Stimulated activated CD4-positive, alpha-beta T cell treated with anti-CD3 and anti-CD28 coated beads, Interleukin-15, amount 100 ng/mL, for 48 hours (primary cell): ENCODE measurements around the gene AFAP1.

ENCODE experiments used
- DNase-seq, 2 donors: peaks; one replicate each; pipeline ENCODE4 v3.0.0-alpha.2; 2020; ENCODE audit warnings: low read depth in 2 of 2

The AFAP1 gene

DNA sequence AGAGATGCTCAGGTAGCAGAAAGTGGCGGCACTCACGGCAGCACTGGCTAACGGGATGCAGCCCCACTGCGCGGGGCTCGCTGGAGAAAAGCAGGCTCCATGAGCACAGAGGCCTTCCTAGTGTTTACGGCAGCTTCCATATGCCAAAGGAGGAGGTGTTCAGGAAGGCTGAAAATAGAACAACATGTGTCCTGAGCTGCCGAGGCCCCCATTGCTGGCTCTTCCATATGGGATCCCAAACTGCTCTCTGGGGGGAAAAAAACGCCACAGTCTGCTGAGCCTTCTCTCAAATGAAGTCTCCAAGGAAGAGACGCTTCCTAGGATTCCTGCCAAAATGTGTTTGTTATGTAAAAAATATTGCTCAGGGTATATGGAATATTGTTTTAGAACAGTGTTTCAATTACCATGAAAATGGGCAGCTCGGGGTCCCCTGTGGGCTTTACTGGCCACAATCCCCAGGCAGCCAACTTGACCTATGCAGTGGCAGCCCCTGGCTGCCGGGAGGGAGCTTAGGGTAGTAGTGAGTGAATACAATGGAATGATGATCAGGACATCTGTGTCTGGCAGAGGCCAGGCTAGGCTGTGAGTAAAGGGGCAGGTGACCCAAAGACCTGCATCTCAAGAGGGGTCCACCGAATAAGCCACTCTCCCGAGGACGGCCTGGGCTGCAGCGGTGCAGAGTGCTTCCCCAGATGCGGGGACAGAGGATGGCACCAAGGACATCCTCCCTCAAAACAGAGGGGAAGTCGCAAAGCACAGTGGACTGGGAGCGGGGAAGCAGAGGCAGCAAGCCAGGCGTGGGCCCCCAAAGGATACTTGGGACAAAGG, 170.1 kb downstream of the AFAP1 start:
- DNase-seq, result no peak

DNA sequence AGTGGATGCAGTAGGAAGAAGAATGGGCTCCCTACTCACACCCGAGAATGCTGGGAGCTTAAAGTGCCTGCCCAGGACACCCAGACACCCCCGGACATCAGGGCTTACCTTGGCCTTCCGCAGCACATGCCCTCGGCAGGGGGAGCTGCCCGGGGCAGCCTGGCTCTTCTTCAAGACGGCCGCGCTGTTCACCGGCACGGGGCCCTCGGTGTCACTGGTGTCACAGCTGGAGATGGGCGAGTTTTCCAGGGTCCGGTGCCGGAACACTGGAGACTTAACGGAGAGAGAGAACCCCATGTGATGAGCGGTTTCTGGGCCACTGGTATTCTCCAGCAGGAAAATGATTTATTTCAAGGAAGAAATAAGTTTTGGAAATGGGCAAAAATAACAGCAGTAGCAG, 170.9 kb downstream of the AFAP1 start:
- DNase-seq, result no peak

DNA sequence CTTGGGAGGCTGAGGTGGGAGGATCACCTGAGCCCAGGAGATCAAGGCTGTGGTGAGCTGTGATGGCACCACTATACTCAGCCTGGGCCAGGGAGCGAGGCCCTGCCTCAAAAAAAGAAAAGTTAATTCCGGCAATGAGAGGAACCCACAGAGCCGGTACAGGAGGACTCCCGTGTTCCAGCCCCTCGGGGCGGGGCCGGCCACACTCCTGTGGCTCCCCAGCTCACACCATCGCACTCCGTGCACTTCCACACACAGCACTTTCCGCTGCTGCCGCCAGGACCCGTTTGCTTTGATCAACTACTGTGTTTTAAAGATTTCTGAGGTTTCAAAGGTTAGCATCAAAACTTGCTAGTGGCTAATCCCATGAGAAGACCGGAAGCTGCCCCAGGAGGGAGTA, 171.7 kb downstream of the AFAP1 start:
- DNase-seq, result no peak

DNA sequence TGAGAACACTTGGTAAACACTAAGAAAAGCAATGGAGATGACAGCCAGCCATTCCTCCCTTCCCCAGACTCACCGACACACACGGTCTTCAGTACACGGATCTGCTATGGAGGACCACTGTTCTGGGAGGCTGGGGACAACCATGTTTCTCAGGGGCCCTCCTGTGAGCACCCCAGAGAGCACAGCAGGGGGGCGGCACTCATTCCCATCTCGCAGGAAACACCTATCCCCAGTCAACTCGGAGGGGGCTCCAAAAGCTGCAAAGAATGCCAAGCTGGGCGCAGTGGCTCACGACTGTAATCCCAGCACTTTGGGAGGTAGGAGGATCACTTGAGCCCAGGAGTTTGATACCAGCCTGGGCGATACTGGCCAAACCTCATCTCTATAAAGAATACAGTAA, 172.1 kb downstream of the AFAP1 start:
- DNase-seq, result no peak

DNA sequence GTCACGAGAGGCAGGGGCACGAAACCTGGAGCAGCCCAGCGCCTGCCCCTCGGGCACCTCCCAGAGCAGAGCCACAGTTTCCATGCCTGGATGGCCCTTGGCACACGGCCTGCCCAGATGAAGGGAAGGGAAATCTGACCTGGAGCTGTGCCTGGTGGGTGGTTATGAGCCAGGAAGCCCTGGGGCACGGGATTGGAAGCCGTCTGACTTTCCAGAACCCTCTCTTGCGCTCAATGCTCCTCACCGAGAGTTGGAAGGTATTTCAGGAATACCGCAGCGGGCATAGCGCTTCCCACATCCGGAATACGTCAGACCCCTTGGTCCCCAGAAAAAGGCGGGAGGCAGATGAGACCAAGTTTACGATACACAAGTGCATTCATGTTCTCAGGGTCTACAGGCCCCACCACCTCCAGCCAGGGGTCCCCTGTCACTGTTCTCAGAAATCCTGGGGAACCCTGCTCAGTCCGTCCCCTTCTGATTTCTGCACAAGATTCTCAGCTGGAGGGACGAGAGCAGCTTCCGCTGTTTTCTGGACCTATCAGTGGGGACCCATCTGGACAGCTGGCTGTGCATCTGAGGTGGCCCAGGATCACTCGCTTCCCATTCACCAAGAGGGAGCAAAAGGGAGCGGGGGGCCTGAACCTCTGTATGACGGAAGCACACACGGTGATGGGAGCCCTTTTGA, 172.9 kb downstream of the AFAP1 start:
- no peak for DNase-seq

DNA sequence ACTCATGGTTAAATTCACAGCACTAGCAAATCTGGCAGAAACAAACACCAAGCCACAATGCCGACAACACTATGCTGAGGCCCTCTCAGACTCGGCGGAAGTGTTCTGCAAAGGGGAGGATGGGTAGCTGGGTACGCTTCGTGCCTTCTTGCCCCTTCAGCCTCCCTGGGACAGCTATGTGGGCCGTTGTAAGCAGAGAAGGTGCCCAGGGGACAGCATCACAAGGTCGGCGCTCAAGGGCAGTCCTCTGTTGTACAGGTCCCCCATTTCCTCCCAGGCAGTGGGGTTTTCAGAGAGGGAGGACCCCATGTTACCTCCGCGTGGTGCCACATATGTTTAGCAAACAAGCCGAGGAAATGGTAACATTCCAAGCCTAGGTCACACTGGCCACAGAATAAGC, 173.6 kb downstream of the AFAP1 start:
- no peak for DNase-seq

DNA sequence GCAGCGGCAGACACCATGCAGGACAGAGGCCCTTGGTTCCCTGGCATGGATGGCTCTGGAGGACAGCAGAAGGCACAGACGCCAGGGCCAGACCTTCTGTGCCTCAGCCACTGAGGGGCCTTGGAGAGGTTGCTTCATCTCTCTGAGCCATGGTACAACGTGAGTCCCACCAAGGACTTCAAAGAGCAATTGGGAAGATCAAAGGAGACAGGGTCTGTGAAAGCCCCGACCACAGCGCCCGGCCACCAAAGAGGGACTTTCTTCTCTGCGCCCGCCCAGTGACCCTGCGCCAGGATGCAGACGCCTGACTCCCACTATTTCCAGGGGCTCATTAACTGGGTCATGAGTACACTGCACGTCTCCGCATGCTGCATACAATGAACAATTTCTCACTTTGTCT, 174.0 kb downstream of the AFAP1 start:
- no peak for DNase-seq

DNA sequence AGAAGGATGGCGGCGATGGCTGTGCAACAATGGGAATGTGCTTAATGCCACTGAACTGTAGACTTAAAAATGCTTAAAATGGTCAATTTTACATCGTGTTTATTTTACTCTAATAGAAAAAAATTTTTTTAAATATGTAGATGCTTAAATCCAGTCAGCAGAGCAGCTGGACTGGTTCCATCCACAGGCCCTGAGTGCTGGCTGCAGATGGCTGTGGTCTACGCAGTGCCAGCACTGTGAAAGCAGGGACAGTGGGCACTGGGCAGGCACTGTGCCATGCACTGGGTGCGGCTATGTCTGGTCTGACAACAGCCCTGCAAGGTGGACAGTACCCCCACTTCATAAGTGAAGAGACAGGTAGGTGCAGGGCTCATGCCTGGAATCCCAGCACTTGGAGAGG, 175.2 kb downstream of the AFAP1 start:
- DNase-seq, result no peak

DNA sequence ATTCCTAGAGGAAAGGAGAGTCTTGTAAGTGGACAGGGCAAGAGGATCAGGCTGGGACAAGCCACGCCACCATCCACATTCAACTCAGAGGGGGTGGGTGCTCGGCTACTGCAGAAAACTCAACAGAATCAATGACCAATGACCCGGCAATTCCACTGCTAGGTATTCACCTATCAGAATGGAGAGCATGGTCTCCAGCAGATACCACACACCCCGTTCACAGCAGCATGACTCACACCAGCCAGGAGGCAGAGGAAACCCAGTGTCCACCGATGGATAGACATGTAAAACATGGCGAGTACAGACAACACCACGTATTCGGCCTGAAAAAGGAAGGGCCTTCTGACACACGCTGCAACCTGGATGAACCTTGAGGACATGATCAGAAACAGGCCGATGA, 175.9 kb downstream of the AFAP1 start:
- DNase-seq, result no peak

DNA sequence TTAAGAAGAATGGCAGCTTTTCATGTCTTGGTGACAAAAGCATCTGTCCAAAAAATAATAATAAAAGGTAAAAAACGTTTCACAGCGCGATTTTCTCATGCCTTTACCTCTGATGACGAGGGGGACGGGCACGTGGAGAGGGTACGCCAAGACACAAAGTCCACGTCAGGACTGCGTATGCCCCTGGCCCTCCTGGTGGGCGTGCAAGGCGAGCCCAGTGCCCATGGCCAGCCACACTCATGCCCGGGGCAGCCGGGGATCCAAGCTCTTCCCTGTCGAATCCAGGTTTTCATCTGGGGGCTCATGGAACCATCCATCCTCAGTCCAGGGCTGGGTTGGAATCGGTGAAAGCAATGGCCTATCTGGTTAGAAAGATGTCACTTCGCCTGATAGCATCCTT, 176.6 kb downstream of the AFAP1 start:
- no peak for DNase-seq

DNA sequence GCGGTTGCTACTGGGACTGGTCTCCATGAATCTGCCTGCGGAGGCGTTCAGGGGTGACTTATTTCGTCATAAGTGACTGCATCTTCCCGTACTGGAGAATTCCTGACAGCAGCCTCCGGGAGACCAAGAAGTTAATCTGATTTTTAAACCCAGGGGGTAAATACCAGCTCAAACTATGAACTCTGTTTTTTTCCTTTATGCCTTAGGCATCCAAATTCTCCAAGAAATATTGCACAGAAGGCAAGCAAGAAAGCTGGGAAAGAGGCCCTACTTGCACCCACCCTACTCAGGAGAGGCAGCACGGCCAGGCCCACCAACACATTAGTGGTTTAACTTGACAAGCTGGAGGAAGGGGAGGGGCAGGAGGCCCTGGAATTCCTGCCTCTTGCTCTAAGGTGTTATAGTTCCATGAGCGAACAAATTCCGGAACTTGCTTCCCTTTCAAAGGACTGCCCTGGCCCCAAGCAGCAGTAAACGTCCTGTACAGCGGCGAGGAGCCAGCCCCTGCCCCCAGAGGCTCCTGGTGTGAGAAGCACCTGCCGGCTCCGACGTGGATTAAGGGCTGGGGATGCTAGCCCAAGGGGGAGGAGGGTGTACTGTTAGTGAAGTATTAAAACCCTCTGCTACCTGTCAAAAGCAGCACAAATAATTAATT, 177.2 kb downstream of the AFAP1 start:
- no peak for DNase-seq

DNA sequence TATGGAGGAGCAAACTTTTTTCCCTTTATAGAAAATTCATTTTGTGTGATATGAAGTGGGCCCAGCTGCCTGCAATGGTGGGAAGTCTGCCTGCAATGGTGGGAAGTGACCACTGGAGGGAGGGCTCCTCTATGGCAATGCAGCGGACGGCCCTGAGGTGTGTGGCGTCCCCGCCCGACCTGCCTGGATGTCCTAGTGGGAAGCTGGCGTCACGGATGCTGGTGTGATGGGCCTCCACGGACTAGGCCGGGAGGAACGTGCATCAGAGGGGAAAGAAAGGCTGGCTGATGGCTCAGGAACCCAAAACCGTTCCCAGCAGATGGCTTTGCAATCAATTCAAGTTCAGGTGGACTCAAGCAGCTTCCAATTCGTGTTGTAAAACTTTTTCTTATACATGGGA, 177.9 kb downstream of the AFAP1 start:
- peak; percentile 31 to 41 for DNase-seq

DNA sequence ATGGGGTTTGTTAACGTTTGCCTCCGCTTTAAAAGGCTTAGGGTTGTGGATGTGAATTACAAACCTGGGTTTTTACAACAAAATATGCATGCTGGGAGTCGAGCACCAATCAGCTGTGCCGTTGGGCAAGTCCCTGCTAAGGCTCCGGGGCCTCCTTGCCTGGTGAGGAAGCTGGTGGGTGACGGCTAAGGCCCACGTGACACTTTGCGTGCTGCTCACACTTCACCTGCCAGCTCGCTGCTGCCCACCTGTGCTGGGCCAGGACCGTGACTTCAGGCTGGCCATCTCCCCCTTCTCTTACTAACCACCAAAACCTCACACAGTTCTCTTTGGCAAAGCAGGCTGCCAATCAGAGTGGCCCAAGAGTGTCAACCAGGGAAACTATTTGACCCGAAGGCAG, 178.3 kb downstream of the AFAP1 start:
- DNase-seq, result no peak

DNA sequence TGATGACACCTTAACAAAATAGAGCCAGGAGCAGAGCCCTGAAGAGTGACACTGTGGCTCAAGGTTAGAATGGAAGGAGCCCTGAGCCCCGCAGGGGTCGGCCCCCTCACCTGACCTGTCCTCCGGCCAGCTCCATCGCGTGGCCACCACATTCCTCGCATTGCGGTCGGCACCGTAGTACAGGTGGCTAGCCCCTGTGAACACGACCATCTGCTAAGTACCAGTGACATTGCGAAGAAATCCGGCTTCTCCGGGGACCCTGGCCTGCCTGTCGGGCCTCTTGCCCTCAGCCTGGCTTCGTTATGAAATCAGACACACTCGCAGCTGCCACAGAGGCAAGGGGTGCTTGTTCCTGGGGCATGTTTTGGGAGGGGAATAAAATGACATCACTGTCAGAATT, 179.0 kb downstream of the AFAP1 start:
- no peak for DNase-seq

DNA sequence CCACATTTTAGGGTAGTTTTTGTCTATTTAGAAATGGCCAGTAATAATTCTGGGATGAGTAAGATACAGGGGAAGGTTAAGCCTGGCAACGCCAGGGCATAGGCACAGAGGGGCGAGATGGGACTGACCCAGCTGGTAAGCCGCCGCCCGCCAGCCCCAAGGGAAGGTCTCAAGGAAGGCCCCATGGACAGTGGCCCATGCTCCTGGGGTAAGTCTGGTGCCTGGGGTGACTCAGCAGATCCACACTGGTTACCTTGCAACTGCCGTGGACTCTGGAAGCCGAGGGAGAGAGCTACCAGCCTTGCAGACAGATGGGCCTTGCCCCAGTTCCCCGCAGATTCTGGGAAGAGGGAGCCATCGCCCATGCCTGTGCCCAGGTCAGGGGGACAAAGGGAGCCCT, 179.4 kb downstream of the AFAP1 start:
- DNase-seq, result no peak

DNA sequence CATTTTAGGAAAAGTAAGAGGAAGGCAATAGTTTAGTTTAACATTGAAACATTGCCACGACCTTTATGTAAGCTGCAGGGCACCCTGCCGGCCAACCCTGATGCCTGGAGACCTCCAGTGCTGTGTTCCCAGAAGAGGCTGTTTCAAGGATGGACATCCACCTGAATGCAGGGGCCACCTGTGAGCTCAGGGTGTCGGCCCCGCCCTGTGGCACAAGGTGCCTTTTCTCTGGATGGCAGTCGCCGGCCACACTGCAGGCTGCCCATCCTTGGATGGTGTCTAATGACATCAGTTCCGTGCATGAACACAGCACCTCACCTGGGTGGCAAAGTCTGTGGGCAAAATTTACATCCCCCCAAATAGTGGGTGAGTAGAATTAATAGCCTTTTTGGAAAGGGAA, 180.0 kb downstream of the AFAP1 start:
- no peak for DNase-seq

DNA sequence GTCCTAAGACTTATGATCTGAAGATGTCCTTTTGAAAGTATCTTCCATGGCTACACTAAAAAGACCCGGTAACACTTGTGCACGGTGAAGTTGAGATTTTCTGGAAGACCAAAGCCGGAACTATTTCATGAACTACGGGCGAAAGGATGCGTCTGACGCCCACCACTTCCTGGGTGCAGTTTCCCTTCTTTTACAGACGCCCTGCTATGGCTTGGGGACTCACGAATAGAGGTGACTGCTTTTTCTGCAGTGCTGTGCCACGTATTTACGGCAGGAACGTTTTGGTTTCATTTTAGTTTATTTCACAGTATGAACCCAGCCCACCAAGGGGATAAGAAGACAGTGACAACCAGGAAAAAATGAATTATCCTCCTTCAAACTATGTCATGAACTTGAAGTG, 180.4 kb downstream of the AFAP1 start:
- DNase-seq, result peak; percentile 47 to 57

DNA sequence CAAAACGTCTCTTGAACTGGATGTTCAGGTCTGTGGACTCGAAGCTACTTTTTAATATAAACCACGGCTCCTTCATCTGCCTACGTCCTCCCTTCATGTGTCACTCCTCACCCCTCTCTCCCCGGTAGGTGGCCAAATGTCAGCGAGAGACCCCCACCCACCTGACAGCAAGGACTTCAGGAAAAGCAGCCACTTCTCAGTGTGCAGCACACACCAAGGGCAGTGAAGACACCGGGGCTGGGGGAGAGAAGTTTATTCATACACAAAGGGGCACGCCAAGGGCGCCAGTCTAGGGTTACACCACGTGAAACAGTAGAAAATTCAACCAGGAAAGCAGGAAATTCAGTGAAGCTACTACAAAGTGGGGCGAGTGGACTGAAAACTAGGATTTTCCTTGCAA, 181.2 kb downstream of the AFAP1 start:
- DNase-seq, result no peak

DNA sequence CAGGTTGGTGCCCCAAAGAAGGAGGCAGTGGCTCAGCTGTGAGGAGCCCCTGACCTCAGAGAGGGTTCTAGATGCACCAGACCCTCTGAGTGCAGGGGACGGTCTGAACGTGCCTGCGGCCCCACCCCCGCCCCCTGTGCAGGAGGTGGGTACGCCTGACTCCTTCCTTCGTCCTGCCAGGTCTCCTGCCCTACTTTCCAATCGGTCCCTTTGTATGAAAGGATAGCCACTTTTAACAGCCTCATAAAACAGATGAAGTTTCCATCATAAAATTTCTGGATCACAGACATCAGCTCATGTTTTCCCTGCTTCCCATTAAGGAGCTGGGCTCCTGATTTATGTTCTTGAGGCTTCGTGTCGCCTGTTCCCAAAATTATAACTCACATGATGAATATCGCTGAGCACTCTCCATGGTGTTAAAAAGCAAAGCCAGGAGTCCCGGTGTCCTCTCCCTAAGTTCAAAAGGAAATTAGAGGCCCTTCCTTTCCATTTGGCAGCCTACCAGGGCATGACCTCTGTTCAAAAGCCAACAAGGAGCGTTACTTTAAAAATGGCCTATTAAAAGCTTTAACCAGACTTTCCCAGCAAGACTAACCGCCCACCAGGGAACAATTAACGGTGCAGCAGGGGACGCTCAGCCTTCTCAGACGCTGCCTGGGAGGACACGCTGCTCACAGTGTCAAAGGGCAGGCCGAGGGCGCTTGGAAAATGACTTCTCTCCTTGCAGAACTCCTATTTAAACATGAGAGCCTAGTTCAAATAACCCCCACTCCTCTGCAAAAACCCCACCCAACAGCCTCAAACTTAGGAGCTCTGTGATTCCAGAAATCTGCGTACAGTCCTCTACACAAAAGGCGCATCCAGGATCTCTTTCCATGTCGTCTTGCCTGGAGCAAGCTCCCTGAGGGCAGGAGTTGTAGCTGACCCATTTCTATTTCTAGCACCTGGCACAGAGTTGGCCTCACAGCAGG, 181.9 kb downstream of the AFAP1 start:
- no peak for DNase-seq

DNA sequence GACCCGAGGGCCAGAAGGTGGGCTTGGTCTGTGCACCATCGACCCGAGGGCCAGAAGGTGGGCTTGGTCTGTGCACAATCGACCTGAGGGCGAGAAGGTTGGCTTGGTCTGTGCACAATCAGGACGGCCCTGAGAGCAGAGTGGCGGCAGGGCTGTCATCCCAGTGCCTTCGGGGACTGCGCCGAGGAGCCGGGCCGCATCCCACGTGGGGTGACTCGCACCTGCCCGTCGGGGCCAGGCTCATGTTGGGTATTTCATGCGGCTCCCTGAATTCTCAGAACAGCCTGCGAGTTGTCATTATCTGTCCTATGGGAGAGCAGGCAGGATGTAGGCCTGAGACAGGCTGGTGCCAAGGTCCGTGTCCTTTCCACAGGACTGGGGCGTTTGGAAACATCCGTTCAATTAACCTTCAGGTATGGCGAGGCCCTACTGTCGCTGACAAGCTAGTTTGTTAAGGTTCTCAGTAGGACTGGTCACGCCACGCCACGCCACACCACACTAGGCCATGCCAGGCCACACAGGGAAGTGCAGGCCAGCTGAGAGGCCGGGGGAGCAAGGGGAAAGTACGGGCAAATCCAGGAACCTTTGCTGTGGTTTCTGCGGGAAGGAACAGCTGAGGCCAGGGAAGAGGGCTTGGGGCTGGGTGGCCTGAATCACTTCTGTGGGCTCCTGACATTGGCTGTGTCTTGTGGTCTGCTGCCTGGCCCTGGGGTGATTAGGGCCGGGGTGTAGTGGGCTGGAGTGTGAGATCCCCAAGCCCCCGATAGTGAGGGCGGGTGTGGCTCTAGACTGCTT, 182.9 kb downstream of the AFAP1 start:
- DNase-seq, result no peak

DNA sequence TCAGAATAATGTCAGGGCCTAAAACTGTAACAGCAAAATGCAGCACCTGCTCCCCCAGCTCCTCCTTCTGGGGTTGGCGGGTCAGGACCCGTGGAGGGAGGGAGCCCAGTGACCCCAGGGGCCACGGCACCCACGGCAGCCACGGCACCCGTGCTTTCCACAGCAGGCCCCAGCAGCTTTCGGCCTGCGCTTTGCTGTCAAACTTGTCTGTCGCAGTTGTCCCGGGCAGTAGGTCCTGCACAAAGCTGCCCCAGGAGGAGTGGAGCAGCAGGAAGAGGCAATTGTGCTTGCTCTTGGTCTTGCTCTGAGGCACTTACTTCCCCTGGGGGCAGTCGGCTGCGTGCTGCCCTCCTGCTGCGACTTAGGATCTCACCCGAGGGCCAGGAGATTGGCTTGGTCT, 183.6 kb downstream of the AFAP1 start:
- DNase-seq, result no peak
